ENCODE measurements around the gene GAGE10. TPM values are rescaled to one million over a fixed set of nuclear protein-coding genes. Genes with fewer than 3 reads are reported as not detected.

The GAGE10 gene
- total and polyA plus RNA-seq, 2 of the 8 experiments (the other 6 are each of a cell fraction or from before 2014, with no cell fraction given), result not detected

DNA sequence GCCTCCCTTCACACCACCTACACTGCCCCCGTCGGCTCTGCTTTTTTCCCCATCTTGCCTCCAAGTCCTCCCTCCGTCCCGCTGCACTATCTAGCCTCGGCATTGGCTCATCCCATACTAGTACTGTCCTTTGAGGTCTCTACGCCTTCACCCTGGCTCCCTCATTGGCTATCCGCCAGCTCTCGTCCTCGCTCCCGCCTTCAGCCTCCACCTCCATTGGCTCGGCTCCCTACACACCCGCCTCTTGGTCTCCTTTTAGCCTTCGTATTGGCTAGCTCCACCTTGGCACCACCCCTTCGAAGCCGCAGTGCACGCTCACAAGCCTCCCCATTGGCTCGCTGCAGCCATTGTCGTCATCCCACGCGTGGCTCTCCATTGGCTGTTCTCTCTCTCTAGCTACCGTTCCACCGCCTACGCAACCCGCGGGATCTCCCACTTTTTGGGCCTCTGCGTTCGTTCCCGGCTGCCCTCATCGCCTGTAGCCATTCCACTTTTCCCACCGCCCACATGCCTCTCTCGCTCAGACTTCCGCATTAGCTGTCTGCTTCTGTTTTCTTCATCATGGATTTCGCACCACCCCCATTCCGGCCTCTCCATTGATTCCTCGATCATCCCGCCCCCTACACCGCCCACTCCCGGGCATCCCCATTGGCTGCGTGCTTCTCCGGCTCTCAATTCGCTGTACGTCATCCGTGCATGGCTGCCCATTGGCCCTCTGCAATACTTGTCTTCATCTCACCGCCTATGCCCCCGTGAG is 34.3 kb upstream of the GAGE10 start (continued):
- TF ChIP-seq, protein P1, sequence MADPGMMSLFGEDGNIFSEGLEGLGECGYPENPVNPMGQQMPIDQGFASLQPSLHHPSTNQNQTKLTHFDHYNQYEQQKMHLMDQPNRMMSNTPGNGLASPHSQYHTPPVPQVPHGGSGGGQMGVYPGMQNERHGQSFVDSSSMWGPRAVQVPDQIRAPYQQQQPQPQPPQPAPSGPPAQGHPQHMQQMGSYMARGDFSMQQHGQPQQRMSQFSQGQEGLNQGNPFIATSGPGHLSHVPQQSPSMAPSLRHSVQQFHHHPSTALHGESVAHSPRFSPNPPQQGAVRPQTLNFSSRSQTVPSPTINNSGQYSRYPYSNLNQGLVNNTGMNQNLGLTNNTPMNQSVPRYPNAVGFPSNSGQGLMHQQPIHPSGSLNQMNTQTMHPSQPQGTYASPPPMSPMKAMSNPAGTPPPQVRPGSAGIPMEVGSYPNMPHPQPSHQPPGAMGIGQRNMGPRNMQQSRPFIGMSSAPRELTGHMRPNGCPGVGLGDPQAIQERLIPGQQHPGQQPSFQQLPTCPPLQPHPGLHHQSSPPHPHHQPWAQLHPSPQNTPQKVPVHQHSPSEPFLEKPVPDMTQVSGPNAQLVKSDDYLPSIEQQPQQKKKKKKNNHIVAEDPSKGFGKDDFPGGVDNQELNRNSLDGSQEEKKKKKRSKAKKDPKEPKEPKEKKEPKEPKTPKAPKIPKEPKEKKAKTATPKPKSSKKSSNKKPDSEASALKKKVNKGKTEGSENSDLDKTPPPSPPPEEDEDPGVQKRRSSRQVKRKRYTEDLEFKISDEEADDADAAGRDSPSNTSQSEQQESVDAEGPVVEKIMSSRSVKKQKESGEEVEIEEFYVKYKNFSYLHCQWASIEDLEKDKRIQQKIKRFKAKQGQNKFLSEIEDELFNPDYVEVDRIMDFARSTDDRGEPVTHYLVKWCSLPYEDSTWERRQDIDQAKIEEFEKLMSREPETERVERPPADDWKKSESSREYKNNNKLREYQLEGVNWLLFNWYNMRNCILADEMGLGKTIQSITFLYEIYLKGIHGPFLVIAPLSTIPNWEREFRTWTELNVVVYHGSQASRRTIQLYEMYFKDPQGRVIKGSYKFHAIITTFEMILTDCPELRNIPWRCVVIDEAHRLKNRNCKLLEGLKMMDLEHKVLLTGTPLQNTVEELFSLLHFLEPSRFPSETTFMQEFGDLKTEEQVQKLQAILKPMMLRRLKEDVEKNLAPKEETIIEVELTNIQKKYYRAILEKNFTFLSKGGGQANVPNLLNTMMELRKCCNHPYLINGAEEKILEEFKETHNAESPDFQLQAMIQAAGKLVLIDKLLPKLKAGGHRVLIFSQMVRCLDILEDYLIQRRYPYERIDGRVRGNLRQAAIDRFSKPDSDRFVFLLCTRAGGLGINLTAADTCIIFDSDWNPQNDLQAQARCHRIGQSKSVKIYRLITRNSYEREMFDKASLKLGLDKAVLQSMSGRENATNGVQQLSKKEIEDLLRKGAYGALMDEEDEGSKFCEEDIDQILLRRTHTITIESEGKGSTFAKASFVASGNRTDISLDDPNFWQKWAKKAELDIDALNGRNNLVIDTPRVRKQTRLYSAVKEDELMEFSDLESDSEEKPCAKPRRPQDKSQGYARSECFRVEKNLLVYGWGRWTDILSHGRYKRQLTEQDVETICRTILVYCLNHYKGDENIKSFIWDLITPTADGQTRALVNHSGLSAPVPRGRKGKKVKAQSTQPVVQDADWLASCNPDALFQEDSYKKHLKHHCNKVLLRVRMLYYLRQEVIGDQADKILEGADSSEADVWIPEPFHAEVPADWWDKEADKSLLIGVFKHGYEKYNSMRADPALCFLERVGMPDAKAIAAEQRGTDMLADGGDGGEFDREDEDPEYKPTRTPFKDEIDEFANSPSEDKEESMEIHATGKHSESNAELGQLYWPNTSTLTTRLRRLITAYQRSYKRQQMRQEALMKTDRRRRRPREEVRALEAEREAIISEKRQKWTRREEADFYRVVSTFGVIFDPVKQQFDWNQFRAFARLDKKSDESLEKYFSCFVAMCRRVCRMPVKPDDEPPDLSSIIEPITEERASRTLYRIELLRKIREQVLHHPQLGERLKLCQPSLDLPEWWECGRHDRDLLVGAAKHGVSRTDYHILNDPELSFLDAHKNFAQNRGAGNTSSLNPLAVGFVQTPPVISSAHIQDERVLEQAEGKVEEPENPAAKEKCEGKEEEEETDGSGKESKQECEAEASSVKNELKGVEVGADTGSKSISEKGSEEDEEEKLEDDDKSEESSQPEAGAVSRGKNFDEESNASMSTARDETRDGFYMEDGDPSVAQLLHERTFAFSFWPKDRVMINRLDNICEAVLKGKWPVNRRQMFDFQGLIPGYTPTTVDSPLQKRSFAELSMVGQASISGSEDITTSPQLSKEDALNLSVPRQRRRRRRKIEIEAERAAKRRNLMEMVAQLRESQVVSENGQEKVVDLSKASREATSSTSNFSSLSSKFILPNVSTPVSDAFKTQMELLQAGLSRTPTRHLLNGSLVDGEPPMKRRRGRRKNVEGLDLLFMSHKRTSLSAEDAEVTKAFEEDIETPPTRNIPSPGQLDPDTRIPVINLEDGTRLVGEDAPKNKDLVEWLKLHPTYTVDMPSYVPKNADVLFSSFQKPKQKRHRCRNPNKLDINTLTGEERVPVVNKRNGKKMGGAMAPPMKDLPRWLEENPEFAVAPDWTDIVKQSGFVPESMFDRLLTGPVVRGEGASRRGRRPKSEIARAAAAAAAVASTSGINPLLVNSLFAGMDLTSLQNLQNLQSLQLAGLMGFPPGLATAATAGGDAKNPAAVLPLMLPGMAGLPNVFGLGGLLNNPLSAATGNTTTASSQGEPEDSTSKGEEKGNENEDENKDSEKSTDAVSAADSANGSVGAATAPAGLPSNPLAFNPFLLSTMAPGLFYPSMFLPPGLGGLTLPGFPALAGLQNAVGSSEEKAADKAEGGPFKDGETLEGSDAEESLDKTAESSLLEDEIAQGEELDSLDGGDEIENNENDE (IDR thresholded peaks at IDR 0.05; ENCODE audit: insufficient replicate concordance, low read length), result no peak
- TF ChIP-seq JUND (IDR thresholded peaks at IDR 0.05; ENCODE audit: low read length) (no peak), PHF8 (conservative IDR thresholded peaks at IDR 0.05; ENCODE audit: low read depth, low read length) (peak; percentile 26; the same call in 1 of the 2 replicates), YY1 (IDR thresholded peaks at IDR 0.05; ENCODE audit: low read depth, low read length) (no peak), SP2 (IDR thresholded peaks at IDR 0.05; ENCODE audit: low read length) (peak; percentile 61), EGR1 (IDR thresholded peaks at IDR 0.05; ENCODE audit: borderline replicate concordance, low read depth, low read length) (peak; percentile 83), ATF3 (IDR thresholded peaks at IDR 0.05; ENCODE audit: insufficient read depth, low read depth, low read length) (no peak)
- TF ChIP-seq, protein P2, sequence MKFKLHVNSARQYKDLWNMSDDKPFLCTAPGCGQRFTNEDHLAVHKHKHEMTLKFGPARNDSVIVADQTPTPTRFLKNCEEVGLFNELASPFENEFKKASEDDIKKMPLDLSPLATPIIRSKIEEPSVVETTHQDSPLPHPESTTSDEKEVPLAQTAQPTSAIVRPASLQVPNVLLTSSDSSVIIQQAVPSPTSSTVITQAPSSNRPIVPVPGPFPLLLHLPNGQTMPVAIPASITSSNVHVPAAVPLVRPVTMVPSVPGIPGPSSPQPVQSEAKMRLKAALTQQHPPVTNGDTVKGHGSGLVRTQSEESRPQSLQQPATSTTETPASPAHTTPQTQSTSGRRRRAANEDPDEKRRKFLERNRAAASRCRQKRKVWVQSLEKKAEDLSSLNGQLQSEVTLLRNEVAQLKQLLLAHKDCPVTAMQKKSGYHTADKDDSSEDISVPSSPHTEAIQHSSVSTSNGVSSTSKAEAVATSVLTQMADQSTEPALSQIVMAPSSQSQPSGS (IDR thresholded peaks at IDR 0.05; ENCODE audit: low read length), result 0 out of 2 replicates have a peak, but pooled peaks have one; percentile 49

Data from H1 (cell line).